ENCODE measurements around the gene ARHGAP28. TPM values are rescaled to one million over a fixed set of nuclear protein-coding genes. Genes with fewer than 3 reads are reported as not detected.
"Not testable (repeated sequence)": the region's sequence is repeated elsewhere in the genome, so short reads cannot be mapped to it uniquely, and the experiment has no call there.

ARHGAP28 gene
- total RNA-seq, 1 experiment from 2014 or later = not detected

- H3K27me3 Mint-ChIP-seq (ENCODE audit: unreplicated experiment) = peaks cover 12% of the 10 kb centered on the region
- intact Hi-C loops (cut with micrococcal nuclease; ENCODE audit: unreplicated experiment) = no loop called here
- H3K4me3 Mint-ChIP-seq (ENCODE audit: low read depth, unreplicated experiment) = no peak overlapping the region
- H3K36me3 Mint-ChIP-seq (ENCODE audit: insufficient read depth, unreplicated experiment) = no peaks in the 10 kb centered on the region
- no TSS peak for BruUV-seq (replicated peaks)
- no peak for DNase-seq
- H3K27ac Mint-ChIP-seq (ENCODE audit: unreplicated experiment) = no peak overlapping the region
- no peak for TF ChIP-seq CTCF (IDR thresholded peaks at IDR 0.05; ENCODE audit: unreplicated experiment)
- CTCF ChIA-PET = no interaction called here
- peaks cover 9% of the 10 kb centered on the region for H3K9me3 Mint-ChIP-seq (ENCODE audit: low read depth, unreplicated experiment)
- H3K4me1 Mint-ChIP-seq (ENCODE audit: low read depth, unreplicated experiment) = no peaks in the 10 kb centered on the region
Observed at GRCh38 chr18:6820314-6820713, 90.8 kb downstream of the ARHGAP28 start.

- no peak overlapping the region for H3K27ac Mint-ChIP-seq (ENCODE audit: unreplicated experiment)
- no peaks in the 10 kb centered on the region for H3K36me3 Mint-ChIP-seq (ENCODE audit: insufficient read depth, unreplicated experiment)
- H3K4me1 Mint-ChIP-seq (ENCODE audit: low read depth, unreplicated experiment) = no peaks in the 10 kb centered on the region
- H3K27me3 Mint-ChIP-seq (ENCODE audit: unreplicated experiment) = peaks cover 12% of the 10 kb centered on the region
- peaks cover 9% of the 10 kb centered on the region for H3K9me3 Mint-ChIP-seq (ENCODE audit: low read depth, unreplicated experiment)
- no peak for TF ChIP-seq CTCF (IDR thresholded peaks at IDR 0.05; ENCODE audit: unreplicated experiment)
- CTCF ChIA-PET = no interaction called here
- no peak for DNase-seq
- intact Hi-C loops (cut with micrococcal nuclease; ENCODE audit: unreplicated experiment) = no loop called here
- no TSS peak for BruUV-seq (replicated peaks)
- no peak overlapping the region for H3K4me3 Mint-ChIP-seq (ENCODE audit: low read depth, unreplicated experiment)
Observed at GRCh38 chr18:6821356-6821755, 91.8 kb downstream of the ARHGAP28 start.

- H3K27ac Mint-ChIP-seq (ENCODE audit: unreplicated experiment); CTCF ChIA-PET; H3K27me3 Mint-ChIP-seq (ENCODE audit: unreplicated experiment); H3K9me3 Mint-ChIP-seq (ENCODE audit: low read depth, unreplicated experiment); DNase-seq; H3K36me3 Mint-ChIP-seq (ENCODE audit: insufficient read depth, unreplicated experiment); H3K4me3 Mint-ChIP-seq (ENCODE audit: low read depth, unreplicated experiment); BruUV-seq (replicated peaks); H3K4me1 Mint-ChIP-seq (ENCODE audit: low read depth, unreplicated experiment); intact Hi-C loops (cut with micrococcal nuclease; ENCODE audit: unreplicated experiment): not testable (repeated sequence)
Observed at GRCh38 chr18:6827161-6827560, 97.6 kb downstream of the ARHGAP28 start.

- H3K4me3 Mint-ChIP-seq (ENCODE audit: low read depth, unreplicated experiment); DNase-seq; intact Hi-C loops (cut with micrococcal nuclease; ENCODE audit: unreplicated experiment); H3K4me1 Mint-ChIP-seq (ENCODE audit: low read depth, unreplicated experiment); H3K27me3 Mint-ChIP-seq (ENCODE audit: unreplicated experiment); BruUV-seq (replicated peaks); H3K27ac Mint-ChIP-seq (ENCODE audit: unreplicated experiment); H3K9me3 Mint-ChIP-seq (ENCODE audit: low read depth, unreplicated experiment); H3K36me3 Mint-ChIP-seq (ENCODE audit: insufficient read depth, unreplicated experiment); CTCF ChIA-PET: not testable (repeated sequence)
Observed at GRCh38 chr18:6827566-6827965, 98.0 kb downstream of the ARHGAP28 start.

- CTCF ChIA-PET = no interaction called here
- Mint-ChIP-seq H3K9me3 (ENCODE audit: low read depth, unreplicated experiment) (peaks cover 4% of the 10 kb centered on the region), H3K27me3 (ENCODE audit: unreplicated experiment) (peaks cover 30% of the 10 kb centered on the region), H3K4me3 (ENCODE audit: low read depth, unreplicated experiment) (no peak overlapping the region), H3K27ac (ENCODE audit: unreplicated experiment) (no peak overlapping the region), H3K36me3 (ENCODE audit: insufficient read depth, unreplicated experiment) (no peaks in the 10 kb centered on the region), H3K4me1 (ENCODE audit: low read depth, unreplicated experiment) (no peaks in the 10 kb centered on the region)
- DNase-seq = no peak
- TF ChIP-seq CTCF (IDR thresholded peaks at IDR 0.05; ENCODE audit: unreplicated experiment) = no peak
- no TSS peak for BruUV-seq (replicated peaks)
- intact Hi-C loops (cut with micrococcal nuclease; ENCODE audit: unreplicated experiment) = no loop called here
Observed at GRCh38 chr18:6830916-6831315, 101.4 kb downstream of the ARHGAP28 start.

Measured in Calu3 (cell line).